Tibial nerve (tissue), 4 donors: ENCODE data around the gene ZBED6.
A peak's percentile ranks its signal among the peaks of the same experiment; 100 is the strongest.

Source experiments
- EP300 ChIP-seq, 2 donors: sonication (generic); formaldehyde crosslinking; IDR thresholded peaks; one replicate each; pipeline ENCODE4 v1.6.1; 2017; ENCODE audit warnings: antibody characterized with exemption in 2 of 2, mild to moderate bottlenecking in 1 of 2
- POLR2A ChIP-seq, 2 donors: fragments of 450-650 bp; IDR thresholded peaks; one replicate each; pipeline ENCODE4 v1.6.1; 2017; ENCODE audit warnings: antibody characterized with exemption in 2 of 2, mild to moderate bottlenecking in 2 of 2, moderate library complexity in 2 of 2
- TF ChIP-seq, protein P1 (sequence below), 5 experiments: fragments of 200-600 bp in 3 of 5; fragments of 450-650 bp in 2 of 5; sonication (generic) in 3 of 5; IDR thresholded peaks; one replicate each; pipeline ENCODE4 v1.5.1; 2016 to 2019; ENCODE audit warnings: antibody characterized with exemption in 5 of 5, mild to moderate bottlenecking in 3 of 5, moderate library complexity in 2 of 5

DNA sequence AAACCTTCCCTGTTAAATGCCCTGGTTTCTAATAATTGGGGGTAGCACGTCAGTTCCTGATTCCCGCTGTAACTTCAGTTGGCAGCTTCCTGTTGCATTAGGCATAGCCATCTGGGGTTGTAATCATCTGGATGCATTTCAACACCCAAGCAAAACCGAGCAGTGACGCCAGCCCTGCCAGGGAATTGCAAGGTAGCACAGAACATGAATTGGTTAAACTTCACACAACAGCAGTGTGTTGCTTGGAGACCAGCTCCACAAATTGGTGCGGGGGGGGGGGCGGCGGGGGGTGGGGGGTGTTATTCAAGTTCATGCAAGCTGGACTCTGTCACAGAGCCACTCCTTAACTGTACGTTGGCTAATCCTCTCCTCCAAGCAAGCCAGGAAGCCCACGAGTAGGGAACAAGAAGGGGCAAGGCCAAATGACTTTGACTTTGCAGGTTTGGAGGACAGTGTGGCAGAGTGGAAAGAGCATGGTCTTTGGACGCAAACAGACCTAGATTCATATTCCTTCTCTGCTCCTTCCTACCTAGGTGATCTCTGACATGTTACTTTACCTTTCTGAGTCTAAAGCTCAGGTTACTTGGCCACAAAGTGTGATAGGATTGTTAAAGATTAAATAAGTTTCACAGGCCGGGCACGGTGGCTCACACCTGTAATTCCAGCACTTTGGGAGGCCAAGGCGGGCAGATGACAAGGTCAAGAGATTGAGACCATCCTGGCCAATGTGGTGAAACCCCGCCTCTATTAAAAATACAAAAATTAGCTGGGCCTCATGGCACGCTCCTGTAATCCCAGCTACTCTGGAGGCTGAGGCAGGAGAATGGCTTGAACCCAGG lies 25.7 kb upstream of the ZBED6 start:
- TF ChIP-seq POLR2A (IDR thresholded peaks at IDR 0.05) = no peak
- TF ChIP-seq, protein P1, sequence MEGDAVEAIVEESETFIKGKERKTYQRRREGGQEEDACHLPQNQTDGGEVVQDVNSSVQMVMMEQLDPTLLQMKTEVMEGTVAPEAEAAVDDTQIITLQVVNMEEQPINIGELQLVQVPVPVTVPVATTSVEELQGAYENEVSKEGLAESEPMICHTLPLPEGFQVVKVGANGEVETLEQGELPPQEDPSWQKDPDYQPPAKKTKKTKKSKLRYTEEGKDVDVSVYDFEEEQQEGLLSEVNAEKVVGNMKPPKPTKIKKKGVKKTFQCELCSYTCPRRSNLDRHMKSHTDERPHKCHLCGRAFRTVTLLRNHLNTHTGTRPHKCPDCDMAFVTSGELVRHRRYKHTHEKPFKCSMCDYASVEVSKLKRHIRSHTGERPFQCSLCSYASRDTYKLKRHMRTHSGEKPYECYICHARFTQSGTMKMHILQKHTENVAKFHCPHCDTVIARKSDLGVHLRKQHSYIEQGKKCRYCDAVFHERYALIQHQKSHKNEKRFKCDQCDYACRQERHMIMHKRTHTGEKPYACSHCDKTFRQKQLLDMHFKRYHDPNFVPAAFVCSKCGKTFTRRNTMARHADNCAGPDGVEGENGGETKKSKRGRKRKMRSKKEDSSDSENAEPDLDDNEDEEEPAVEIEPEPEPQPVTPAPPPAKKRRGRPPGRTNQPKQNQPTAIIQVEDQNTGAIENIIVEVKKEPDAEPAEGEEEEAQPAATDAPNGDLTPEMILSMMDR (IDR thresholded peaks at IDR 0.05) = no peak
- peak in 1 of 2 donors; percentile 60 for TF ChIP-seq EP300 (IDR thresholded peaks at IDR 0.05)
